Upper lobe of left lung (tissue), 4 donors: ENCODE data around the gene KIF12.

Source experiments
- POLR2A ChIP-seq, 4 donors: fragments of 450-650 bp; IDR thresholded peaks; one replicate each; pipeline ENCODE4 v1.5.1; 2016 to 2017; ENCODE audit warnings: antibody characterized with exemption in 4 of 4, mild to moderate bottlenecking in 2 of 4
- POLR2AphosphoS5 ChIP-seq, 2 donors: sonication (generic); formaldehyde crosslinking; IDR thresholded peaks; one replicate each; pipeline ENCODE4 v1.5.1; 2017; ENCODE audit warnings: antibody characterized with exemption in 2 of 2
- TF ChIP-seq, protein P1 (sequence below), 6 experiments: fragments of 450-650 bp in 4 of 6; fragments of 200-600 bp in 2 of 6; sonication (generic) in 2 of 6; IDR thresholded peaks; one replicate each; pipeline ENCODE4 v1.5.1; 2016 to 2019; ENCODE audit warnings: antibody characterized with exemption in 6 of 6

DNA sequence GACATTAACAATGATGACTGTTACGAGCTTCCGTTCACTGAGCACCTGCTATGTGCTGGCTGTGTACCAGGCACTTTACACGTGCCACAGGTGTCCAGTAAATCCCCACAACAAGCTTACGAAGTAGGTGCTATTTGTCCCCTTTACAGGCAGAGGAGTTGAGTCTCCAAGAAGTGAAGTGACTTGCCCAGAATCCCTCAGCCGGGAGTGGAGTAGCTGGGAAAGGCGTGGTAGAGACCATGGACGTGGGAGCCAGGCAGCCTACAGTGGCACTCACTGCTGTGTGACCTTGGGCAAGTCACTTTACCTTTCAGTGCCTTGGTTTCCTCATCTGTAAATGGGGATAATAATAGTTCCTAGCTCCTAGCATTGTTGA, 20.3 kb downstream of the KIF12 start:
- no peak for TF ChIP-seq POLR2A (IDR thresholded peaks at IDR 0.05)
- TF ChIP-seq, protein P1, sequence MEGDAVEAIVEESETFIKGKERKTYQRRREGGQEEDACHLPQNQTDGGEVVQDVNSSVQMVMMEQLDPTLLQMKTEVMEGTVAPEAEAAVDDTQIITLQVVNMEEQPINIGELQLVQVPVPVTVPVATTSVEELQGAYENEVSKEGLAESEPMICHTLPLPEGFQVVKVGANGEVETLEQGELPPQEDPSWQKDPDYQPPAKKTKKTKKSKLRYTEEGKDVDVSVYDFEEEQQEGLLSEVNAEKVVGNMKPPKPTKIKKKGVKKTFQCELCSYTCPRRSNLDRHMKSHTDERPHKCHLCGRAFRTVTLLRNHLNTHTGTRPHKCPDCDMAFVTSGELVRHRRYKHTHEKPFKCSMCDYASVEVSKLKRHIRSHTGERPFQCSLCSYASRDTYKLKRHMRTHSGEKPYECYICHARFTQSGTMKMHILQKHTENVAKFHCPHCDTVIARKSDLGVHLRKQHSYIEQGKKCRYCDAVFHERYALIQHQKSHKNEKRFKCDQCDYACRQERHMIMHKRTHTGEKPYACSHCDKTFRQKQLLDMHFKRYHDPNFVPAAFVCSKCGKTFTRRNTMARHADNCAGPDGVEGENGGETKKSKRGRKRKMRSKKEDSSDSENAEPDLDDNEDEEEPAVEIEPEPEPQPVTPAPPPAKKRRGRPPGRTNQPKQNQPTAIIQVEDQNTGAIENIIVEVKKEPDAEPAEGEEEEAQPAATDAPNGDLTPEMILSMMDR (IDR thresholded peaks at IDR 0.05) = no peak
- no peak for TF ChIP-seq POLR2AphosphoS5 (IDR thresholded peaks at IDR 0.05)
